GM23338 (cell line): ENCODE measurements around the gene CCR6. TPM values are rescaled to one million over a fixed set of nuclear protein-coding genes. Genes with fewer than 3 reads are reported as not detected.

Source experiments
- ATAC-seq: fragments of 200-7000 bp; cut with Tn5 transposase; 3 replicates; pipeline ENCODE4 v1.9.1; 2020
- DNase-seq: peaks from one replicate; pipeline ENCODE4 v3.0.0-alpha.2; 2015; ENCODE audit warnings: low spot score
- H2AFZ ChIP-seq: fragments of 200-600 bp; sonication (generic); 2 replicates; pipeline ENCODE4 v1.8.0; 2016; ENCODE audit warnings: antibody characterized with exemption, mild to moderate bottlenecking, moderate library complexity
- H3F3A ChIP-seq: fragments of 200-600 bp; sonication (generic); replicated peaks from 2 replicates; pipeline ENCODE4 v1.8.0; 2017; ENCODE audit warnings: antibody characterized with exemption, mixed run types, low read depth
- H3K27ac ChIP-seq: fragments of 200-600 bp; sonication (generic); 2 replicates; pipeline ENCODE4 v1.6.1; 2016; ENCODE audit warnings: low read depth
- H3K27me3 ChIP-seq: fragments of 200-600 bp; sonication (generic); 2 replicates; pipeline ENCODE4 v1.8.0; 2016; ENCODE audit warnings: mild to moderate bottlenecking, mixed run types, moderate library complexity; ENCODE audit not compliant: insufficient read depth
- H3K36me3 ChIP-seq: fragments of 200-600 bp; sonication (generic); 2 replicates; pipeline ENCODE4 v1.8.0; 2016; ENCODE audit warnings: mild to moderate bottlenecking; ENCODE audit not compliant: insufficient read depth
- H3K4me1 ChIP-seq: fragments of 200-600 bp; sonication (generic); 2 replicates; pipeline ENCODE4 v1.8.0; 2016; ENCODE audit warnings: mild to moderate bottlenecking, moderate library complexity; ENCODE audit not compliant: insufficient read depth
- H3K4me2 ChIP-seq: fragments of 200-600 bp; sonication (generic); 2 replicates; pipeline ENCODE4 v1.7.1; 2017; ENCODE audit warnings: mixed run types
- H3K4me3 ChIP-seq: fragments of 200-600 bp; sonication (generic); 2 replicates; pipeline ENCODE4 v1.6.1; 2016; ENCODE audit warnings: mixed run types
- H3K79me2 ChIP-seq: fragments of 200-600 bp; sonication (generic); replicated peaks from 2 replicates; pipeline ENCODE4 v1.8.0; 2017; ENCODE audit warnings: mild to moderate bottlenecking; ENCODE audit not compliant: insufficient read depth
- H3K9me2 ChIP-seq: fragments of 200-600 bp; sonication (generic); 2 replicates; pipeline ENCODE4 v1.8.0; 2017; ENCODE audit not compliant: insufficient read depth
- H4K20me1 ChIP-seq: fragments of 200-600 bp; sonication (generic); replicated peaks from 2 replicates; pipeline ENCODE4 v1.8.0; 2017; ENCODE audit warnings: mild to moderate bottlenecking; ENCODE audit not compliant: insufficient read depth
- H3K27ac Mint-ChIP-seq: 2 replicates; pipeline ENCODE4 v1.8.0; 2020; ENCODE audit warnings: inconsistent platforms, mild to moderate bottlenecking, moderate library complexity, mixed read lengths
- H3K27me3 Mint-ChIP-seq: 3 replicates; pipeline ENCODE4 v1.8.0; 2022; ENCODE audit warnings: low read depth, mild to moderate bottlenecking, moderate library complexity, mixed read lengths, inconsistent platforms; ENCODE audit not compliant: insufficient read depth, poor library complexity
- H3K36me3 Mint-ChIP-seq: 3 replicates; pipeline ENCODE4 v1.8.0; 2021; ENCODE audit warnings: low read depth, mild to moderate bottlenecking, inconsistent platforms, moderate library complexity, mixed read lengths
- H3K4me1 Mint-ChIP-seq: 3 replicates; pipeline ENCODE4 v1.8.0; 2020; ENCODE audit warnings: mild to moderate bottlenecking, inconsistent platforms, mixed read lengths
- H3K4me3 Mint-ChIP-seq: 3 replicates; pipeline ENCODE4 v1.8.0; 2021; ENCODE audit warnings: moderate library complexity, mild to moderate bottlenecking, inconsistent platforms, mixed read lengths
- H3K9me3 Mint-ChIP-seq: 3 replicates; pipeline ENCODE4 v1.8.0; 2020; ENCODE audit warnings: moderate library complexity, mild to moderate bottlenecking, inconsistent platforms, mixed read lengths
- ETS1 ChIP-seq: IDR thresholded peaks from 2 replicates; pipeline ENCODE4 v1.6.1; 2016; ENCODE audit warnings: antibody characterized with exemption
- JUNB ChIP-seq: IDR thresholded peaks from one replicate; pipeline ENCODE4 v1.6.1; 2016; ENCODE audit warnings: antibody characterized with exemption; ENCODE audit not compliant: unreplicated experiment
- NANOG ChIP-seq: IDR thresholded peaks from 2 replicates; pipeline ENCODE4 v1.6.1; 2016; ENCODE audit warnings: antibody characterized with exemption, borderline replicate concordance
- POLR2AphosphoS5 ChIP-seq: IDR thresholded peaks from 2 replicates; pipeline ENCODE4 v1.6.1; 2016; ENCODE audit warnings: antibody characterized with exemption, low read depth
- ZNF114 ChIP-seq: fragments of 250-450 bp; sonication (Bioruptor Pico); IDR thresholded peaks from 2 replicates; pipeline ENCODE4 v1.5.0; 2020; ENCODE audit warnings: mild to moderate bottlenecking, moderate library complexity
- polyA plus RNA-seq: library from polyadenylated mRNA; unstranded; fragments of >200 nt; fragmentation: Nextera tagmentation; extraction: Ambion mirVana; gene quantifications from 2 replicates; pipeline ENCODE4 v1.2.1, GENCODE V29; 2016
- total RNA-seq: library from RNA; depleted of rRNA; stranded (reverse); fragments of >200 nt; shearing (Covaris generic); gene quantifications from 2 replicates; pipeline ENCODE4 v1.2.3, GENCODE V29; 2014
- TF ChIP-seq, protein P1 (sequence below), 2 experiments: fragments of 200-600 bp in 1 of 2; sonication (generic) in 1 of 2; conservative IDR thresholded peaks; 2 replicates each; pipeline versions ENCODE4 v1.5.1 to v1.6.1; 2016 to 2017; ENCODE audit warnings: antibody characterized with exemption in 2 of 2, low read depth in 2 of 2, mild to moderate bottlenecking in 2 of 2, moderate library complexity in 1 of 2

The CCR6 gene
- total and polyA plus RNA-seq, 2 experiments from 2014 or later: not detected

DNA sequence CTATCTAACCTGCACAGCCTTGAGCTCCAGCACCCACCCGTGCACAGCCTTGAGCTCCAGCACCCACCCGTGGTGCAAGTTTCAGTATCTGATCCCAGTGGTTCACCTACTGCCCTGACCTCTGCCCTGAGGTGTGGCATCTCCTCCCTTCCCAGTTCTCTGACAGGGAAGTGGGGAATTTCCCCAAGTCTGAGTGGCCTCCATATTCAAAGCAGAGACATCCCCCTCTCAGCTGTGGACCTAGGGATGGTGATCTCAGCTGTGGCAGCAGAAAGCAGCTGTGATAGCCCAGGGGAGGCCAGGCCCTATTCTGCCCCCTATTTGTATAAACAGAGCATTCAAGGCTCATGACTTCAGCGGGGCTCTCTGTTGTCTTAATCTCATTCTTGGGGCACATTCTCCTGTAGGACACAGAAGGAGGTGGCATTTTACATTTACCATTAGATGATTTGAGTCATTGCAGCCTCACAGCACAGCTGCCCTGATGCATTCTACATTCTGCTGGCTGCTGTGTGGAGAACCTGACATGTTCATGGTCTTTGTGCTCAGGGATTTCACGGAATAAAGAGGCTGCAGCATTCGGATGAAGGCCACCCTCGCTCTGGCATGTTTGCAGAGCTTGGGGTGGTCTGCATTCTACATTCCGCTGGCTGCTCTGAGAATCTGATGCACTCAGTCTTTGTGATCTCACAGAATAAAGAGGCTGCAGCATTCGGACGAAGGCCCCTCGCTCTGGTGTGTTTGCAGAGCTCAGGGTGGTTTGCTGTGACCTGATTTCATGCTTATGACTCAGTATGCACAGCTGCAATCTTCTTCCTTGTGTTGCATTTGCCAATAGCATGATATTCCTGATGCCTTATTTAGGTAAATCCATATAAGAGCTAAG, 17.9 kb downstream of the CCR6 start:
- Mint-ChIP-seq H3K27ac (no peak overlapping the region), H3K27me3 (peaks cover 2% of the 10 kb centered on the region), H3K36me3 (peaks cover 8% of the 10 kb centered on the region; the same call in 1 of the 3 replicates), H3K9me3 (peaks cover 7% of the 10 kb centered on the region), H3K4me3 (no peak overlapping the region), H3K4me1 (peaks cover 24% of the 10 kb centered on the region)
- peak; percentile 32 for DNase-seq
- Histone ChIP-seq H3K36me3 (no peaks in the 10 kb centered on the region), H4K20me1 (no peaks in the 10 kb centered on the region), H3K79me2 (no peaks in the 10 kb centered on the region), H3K27me3 (0 out of 2 replicates have a peak, but pooled peaks cover under 1% of the 10 kb centered on the region), H3K27ac (no peak overlapping the region), H3K9me2 (no peaks in the 10 kb centered on the region), H3F3A (no peaks in the 10 kb centered on the region), H2AFZ (peak overlapping the region; percentile 85; the same call in 1 of the 2 replicates), H3K4me2 (no peak overlapping the region), H3K4me1 (peaks cover 33% of the 10 kb centered on the region), H3K4me3 (no peak overlapping the region)
- no peak for TF ChIP-seq JUNB
- no peak for TF ChIP-seq NANOG
- TF ChIP-seq POLR2AphosphoS5: no peak
- no peak for TF ChIP-seq ZNF114 (CRISPR knock-in tag)
- TF ChIP-seq, protein P1, sequence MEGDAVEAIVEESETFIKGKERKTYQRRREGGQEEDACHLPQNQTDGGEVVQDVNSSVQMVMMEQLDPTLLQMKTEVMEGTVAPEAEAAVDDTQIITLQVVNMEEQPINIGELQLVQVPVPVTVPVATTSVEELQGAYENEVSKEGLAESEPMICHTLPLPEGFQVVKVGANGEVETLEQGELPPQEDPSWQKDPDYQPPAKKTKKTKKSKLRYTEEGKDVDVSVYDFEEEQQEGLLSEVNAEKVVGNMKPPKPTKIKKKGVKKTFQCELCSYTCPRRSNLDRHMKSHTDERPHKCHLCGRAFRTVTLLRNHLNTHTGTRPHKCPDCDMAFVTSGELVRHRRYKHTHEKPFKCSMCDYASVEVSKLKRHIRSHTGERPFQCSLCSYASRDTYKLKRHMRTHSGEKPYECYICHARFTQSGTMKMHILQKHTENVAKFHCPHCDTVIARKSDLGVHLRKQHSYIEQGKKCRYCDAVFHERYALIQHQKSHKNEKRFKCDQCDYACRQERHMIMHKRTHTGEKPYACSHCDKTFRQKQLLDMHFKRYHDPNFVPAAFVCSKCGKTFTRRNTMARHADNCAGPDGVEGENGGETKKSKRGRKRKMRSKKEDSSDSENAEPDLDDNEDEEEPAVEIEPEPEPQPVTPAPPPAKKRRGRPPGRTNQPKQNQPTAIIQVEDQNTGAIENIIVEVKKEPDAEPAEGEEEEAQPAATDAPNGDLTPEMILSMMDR (conservative IDR thresholded peaks at IDR 0.05; ENCODE audit: low read depth in 2 of 2): 0 out of 4 replicates have a peak, but pooled peaks of 1 of the 2 experiments have one; percentile 21
- peak; percentile 25; the same call in 1 of the 3 replicates for ATAC-seq

DNA sequence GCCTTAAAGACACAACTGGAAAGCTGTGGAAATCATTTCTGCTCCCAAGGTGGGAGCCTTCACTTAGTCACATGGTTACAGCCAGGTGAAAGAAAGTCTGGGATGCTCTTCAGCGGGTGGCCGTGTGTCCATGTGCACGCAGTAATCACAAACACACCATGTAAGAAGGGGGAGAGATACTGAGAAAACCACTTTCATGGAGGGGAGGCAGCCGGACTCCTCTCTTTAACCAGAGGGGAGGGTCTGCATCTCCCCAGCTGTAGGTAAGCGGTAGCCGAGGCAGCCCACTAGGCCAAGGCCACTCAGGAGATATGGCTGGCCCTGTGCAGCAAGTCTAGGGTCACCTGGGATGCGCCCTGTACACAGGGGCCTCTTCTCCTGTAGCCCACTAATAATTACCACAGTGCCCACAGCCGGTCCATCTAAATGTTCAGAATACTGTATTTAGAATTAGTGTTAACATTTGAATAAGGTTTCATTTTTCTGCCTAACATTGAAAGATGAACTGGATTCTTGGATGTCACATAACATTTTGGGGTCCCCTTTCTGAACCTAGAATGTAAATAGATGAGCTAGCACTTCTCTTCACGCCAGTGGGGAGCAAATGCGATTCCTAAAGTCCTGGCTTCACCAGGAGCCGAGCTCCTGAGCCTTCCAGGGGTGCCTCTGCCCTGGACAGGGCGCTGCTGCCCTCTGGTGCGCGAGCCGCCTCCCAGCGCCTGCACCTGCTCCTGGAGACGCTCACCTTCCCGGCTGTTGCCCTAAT, 19.0 kb downstream of the CCR6 start:
- no peak overlapping the region for H3K27ac ChIP-seq
- no peak overlapping the region for H3K4me3 Mint-ChIP-seq

More for the DNA sequence above, 19.0 kb downstream of the CCR6 start:
- no peak for TF ChIP-seq ETS1
- TF ChIP-seq, protein P1 (conservative IDR thresholded peaks at IDR 0.05; ENCODE audit: low read depth in 2 of 2): peak; percentile 78 to 97
- no peak overlapping the region for H3K4me2 ChIP-seq
- H3K79me2 ChIP-seq: no peaks in the 10 kb centered on the region
- H3K9me3 Mint-ChIP-seq: peaks cover 7% of the 10 kb centered on the region
- peak; percentile 80 for ATAC-seq
- peaks cover 8% of the 10 kb centered on the region; the same call in 1 of the 3 replicates for H3K36me3 Mint-ChIP-seq
- H3K4me1 ChIP-seq: peaks cover 42% of the 10 kb centered on the region
- H3K27me3 Mint-ChIP-seq: peaks cover 11% of the 10 kb centered on the region
- peaks cover 5% of the 10 kb centered on the region; the same call in 1 of the 2 replicates for H3K27me3 ChIP-seq
- no peaks in the 10 kb centered on the region for H4K20me1 ChIP-seq
- H3K4me3 ChIP-seq: no peak overlapping the region
- H2AFZ ChIP-seq: peak overlapping the region; percentile 85; the same call in 1 of the 2 replicates
- no peaks in the 10 kb centered on the region for H3K36me3 ChIP-seq
- H3K27ac Mint-ChIP-seq: no peak overlapping the region
- no peaks in the 10 kb centered on the region for H3K9me2 ChIP-seq
- H3F3A ChIP-seq: no peaks in the 10 kb centered on the region
- peak; percentile 80 for DNase-seq
- H3K4me1 Mint-ChIP-seq: peaks cover 34% of the 10 kb centered on the region
